SK-N-SH (cell line): Measurements from ENCODE around the gene GPER1. TPM values are rescaled to one million over a fixed set of nuclear protein-coding genes. Genes with fewer than 3 reads are reported as not detected.

Experiments
- CTCF ChIA-PET: fragments of 300-600, 350-600 bp; formaldehyde crosslinking; extraction: SDS; loops from one replicate; lab custom pipeline; 2021; lab: Yijun Ruan, JAX
- POLR2A ChIA-PET: fragments of 350-600 bp; sonication (Branson Sonifier 250); formaldehyde crosslinking; extraction: SDS; loops from one replicate; lab custom pipeline; 2020; ENCODE audit warnings: antibody characterized with exemption, inconsistent platforms; lab: Yijun Ruan, JAX
- DNase-seq: peaks from one replicate; pipeline ENCODE4 v3.0.0; 2012
- H2AFZ ChIP-seq: fragments of 200-600 bp; sonication (generic); 2 replicates; pipeline ENCODE4 v1.8.1; 2016; ENCODE audit warnings: antibody characterized with exemption, mild to moderate bottlenecking, low read depth
- H3F3A ChIP-seq: fragments of 200-600 bp; sonication (generic); replicated peaks from 2 replicates; pipeline ENCODE3; 2016; ENCODE audit warnings: antibody characterized with exemption, mild to moderate bottlenecking; ENCODE audit not compliant: insufficient read depth
- H3K27ac ChIP-seq, 2 experiments: fragments of 200-500 bp in 1 of 2; fragments of 200-600 bp in 1 of 2; sonication (Bioruptor generic) in 1 of 2; sonication (generic), shearing (Covaris generic) in 1 of 2; 2 replicates each; pipeline versions ENCODE4 v1.5.1 to v1.6.1; 2014 to 2016; ENCODE audit warnings: low read depth in 2 of 2, inconsistent platforms in 1 of 2, low read length in 1 of 2, mild to moderate bottlenecking in 1 of 2, mixed read lengths in 1 of 2
- H3K27me3 ChIP-seq: fragments of 200-600 bp; sonication (generic), shearing (Covaris generic); 2 replicates; pipeline ENCODE4 v1.6.1; 2016; ENCODE audit warnings: mixed run types; ENCODE audit not compliant: insufficient read depth
- H3K36me3 ChIP-seq, 2 experiments: fragments of 200-500 bp in 1 of 2; fragments of 200-600 bp in 1 of 2; sonication (Bioruptor generic) in 1 of 2; sonication (generic) in 1 of 2; replicated peaks in 1 of 2; 2 replicates each; pipeline versions ENCODE3 to v1.5.1; 2014 to 2016; ENCODE audit warnings: low read length in 1 of 2, mild to moderate bottlenecking in 1 of 2; ENCODE audit not compliant: insufficient read depth in 2 of 2, control insufficient read depth in 1 of 2
- H3K4me1 ChIP-seq, 2 experiments: fragments of 200-500 bp in 1 of 2; fragments of 200-600 bp in 1 of 2; sonication (Bioruptor generic) in 1 of 2; sonication (generic), shearing (Covaris generic) in 1 of 2; 2 replicates each; pipeline versions ENCODE4 v1.5.1 to v1.6.1; 2014 to 2016; ENCODE audit warnings: low read depth in 1 of 2, low read length in 1 of 2, mixed run types in 1 of 2; ENCODE audit not compliant: insufficient read depth in 2 of 2, control insufficient read depth in 1 of 2
- H3K4me2 ChIP-seq: fragments of 200-600 bp; sonication (generic), shearing (Covaris generic); 2 replicates; pipeline ENCODE4 v1.6.1; 2017; ENCODE audit warnings: mixed run types
- H3K4me3 ChIP-seq, 2 experiments: fragments of 200-500 bp in 1 of 2; fragments of 200-600 bp in 1 of 2; sonication (Bioruptor generic) in 1 of 2; sonication (generic), shearing (Covaris generic) in 1 of 2; 2 replicates each; pipeline versions ENCODE4 v1.5.1 to v1.8.1; 2014 to 2016; ENCODE audit warnings: low read depth in 2 of 2, inconsistent platforms in 1 of 2, low read length in 1 of 2, mild to moderate bottlenecking in 1 of 2, mixed read lengths in 1 of 2, moderate library complexity in 1 of 2
- H3K79me2 ChIP-seq: fragments of 200-600 bp; sonication (generic); 2 replicates; pipeline ENCODE4 v1.8.1; 2017; ENCODE audit warnings: mild to moderate bottlenecking; ENCODE audit not compliant: insufficient read depth
- H3K9ac ChIP-seq: fragments of 200-600 bp; sonication (generic); 2 replicates; pipeline ENCODE4 v1.6.1; 2017; ENCODE audit warnings: mixed run types
- H3K9me2 ChIP-seq: fragments of 200-600 bp; sonication (generic); 2 replicates; pipeline ENCODE4 v1.6.1; 2017; ENCODE audit warnings: mixed run types
- H3K9me3 ChIP-seq: fragments of 200-600 bp; sonication (generic); 2 replicates; pipeline ENCODE4 v1.6.1; 2017; ENCODE audit warnings: mixed run types, mild to moderate bottlenecking, moderate library complexity
- H4K20me1 ChIP-seq: fragments of 200-600 bp; sonication (generic); 2 replicates; pipeline ENCODE4 v1.6.1; 2017; ENCODE audit warnings: mild to moderate bottlenecking, mixed run types; ENCODE audit not compliant: insufficient read depth
- CHD2 ChIP-seq: fragments of 150-350 bp; IDR thresholded peaks from 2 replicates; pipeline ENCODE4 v1.6.1; 2018; ENCODE audit warnings: low read length; ENCODE audit not compliant: partially characterized antibody
- MXI1 ChIP-seq: IDR thresholded peaks from 2 replicates; pipeline ENCODE4 v1.6.1; 2012; ENCODE audit warnings: mild to moderate bottlenecking, low read depth, low read length, improper control_type of control experiment
- RAD21 ChIP-seq: IDR thresholded peaks from 2 replicates; pipeline ENCODE4 v1.6.1; 2012; ENCODE audit warnings: mild to moderate bottlenecking, low read length
- RFX5 ChIP-seq: IDR thresholded peaks from 2 replicates; pipeline ENCODE4 v1.6.1; 2012; ENCODE audit warnings: mild to moderate bottlenecking, improper control_type of control experiment, low read length
- RXRA ChIP-seq: IDR thresholded peaks from 2 replicates; pipeline ENCODE4 v1.4.0; 2012; ENCODE audit warnings: low read depth, mild to moderate bottlenecking, borderline replicate concordance
- SIN3A ChIP-seq: IDR thresholded peaks from 2 replicates; pipeline ENCODE4 v1.6.1; 2012; ENCODE audit warnings: low read depth, mild to moderate bottlenecking, low read length, moderate library complexity, borderline replicate concordance
- SMC3 ChIP-seq: IDR thresholded peaks from 2 replicates; pipeline ENCODE4 v1.6.1; 2012; ENCODE audit warnings: low read depth, low read length, improper control_type of control experiment
- TAF1 ChIP-seq: IDR thresholded peaks from 2 replicates; pipeline ENCODE4 v1.6.1; 2012; ENCODE audit warnings: low read depth, mild to moderate bottlenecking, low read length, moderate library complexity, borderline replicate concordance
- TCF12 ChIP-seq: IDR thresholded peaks from 2 replicates; pipeline ENCODE4 v1.4.0; 2012
- YY1 ChIP-seq: IDR thresholded peaks from 2 replicates; pipeline ENCODE4 v1.4.0; 2012; ENCODE audit warnings: low read depth, mild to moderate bottlenecking
- WGBS: methylation state at CpG from one replicate; pipeline ENCODE4 v1.1.6; 2017; ENCODE audit warnings: low lambda C conversion rate; 5-methylcytosine and 5-hydroxymethylcytosine counted together
- polyA plus RNA-seq, 3 experiments: library from polyadenylated mRNA; depleted of rRNA; stranded (reverse); fragments of >200 nt; gene quantifications; 2 replicates each; pipeline ENCODE4 v1.2.3, GENCODE V29; 2012
- TF ChIP-seq, protein P1 (sequence below): fragments of 200-600 bp; sonication (generic); IDR thresholded peaks from 2 replicates; pipeline ENCODE4 v1.6.1; 2017; ENCODE audit warnings: antibody characterized with exemption, mild to moderate bottlenecking, moderate library complexity
- TF ChIP-seq, protein P2 (sequence below): IDR thresholded peaks from 2 replicates; pipeline ENCODE4 v1.4.0; 2012; ENCODE audit warnings: low read depth
- TF ChIP-seq, protein P3 (sequence below): fragments of 150-350 bp; IDR thresholded peaks from 2 replicates; pipeline ENCODE4 v1.6.1; 2016; ENCODE audit warnings: mild to moderate bottlenecking, low read depth, low read length
- TF ChIP-seq, protein P4 (sequence below): IDR thresholded peaks from 2 replicates; pipeline ENCODE4 v1.6.1; 2012; ENCODE audit warnings: mild to moderate bottlenecking, low read depth, low read length, moderate library complexity

GPER1 gene
- polyA plus RNA-seq, 1 of the 3 experiments (the other 2 are of a cell fraction): 6.4 TPM

DNA sequence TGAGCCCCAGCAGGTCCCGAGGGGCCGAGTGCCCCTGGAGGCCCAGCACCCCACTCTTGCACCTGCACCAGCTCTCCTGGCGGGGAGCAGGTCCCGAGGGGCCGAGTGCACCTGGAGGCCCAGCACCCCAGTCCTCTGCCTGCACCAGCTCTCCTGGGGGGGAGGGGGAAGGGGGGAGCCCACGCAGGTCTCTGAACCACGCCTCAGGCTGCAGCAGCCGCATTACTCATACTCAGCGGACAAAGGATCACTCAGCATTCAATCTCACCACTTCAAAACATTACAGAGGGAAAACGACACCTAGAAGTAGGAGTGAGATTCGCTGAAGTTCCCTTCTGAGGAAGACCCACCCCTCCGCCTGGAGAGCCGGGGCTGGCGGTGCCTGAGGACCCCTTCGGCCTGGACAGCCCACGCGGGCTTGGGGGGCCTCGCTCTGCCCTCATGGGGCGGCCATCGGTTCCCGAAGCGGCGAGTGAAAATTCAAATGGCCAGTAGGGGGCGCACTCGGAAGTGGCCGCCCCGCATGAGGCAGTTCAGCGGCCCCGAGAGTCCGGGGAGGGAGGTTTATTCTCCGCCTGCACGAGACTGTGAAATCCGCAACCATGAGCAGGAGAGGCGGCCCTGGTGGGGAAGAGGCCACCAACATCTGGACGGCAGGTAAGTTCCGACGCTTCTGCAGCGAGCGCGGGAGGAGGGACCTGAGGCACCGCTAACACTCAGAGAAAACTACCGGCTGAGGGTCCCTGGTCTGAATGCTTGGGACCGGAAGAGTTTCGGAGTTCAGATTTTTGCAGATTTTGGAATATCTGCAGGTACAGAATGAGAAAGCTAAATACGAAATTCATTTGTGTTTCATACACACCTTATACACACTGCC, 1.1 kb upstream of the GPER1 start:
- Histone ChIP-seq H4K20me1 (peaks cover 4% of the 10 kb centered on the region), H3K9ac (peak overlapping the region; percentile 59), H3K4me1 (peaks cover 25 to 44% of the 10 kb centered on the region in 2 experiments), H3K4me3 (peak overlapping the region; percentile 33 to 62), H3K4me2 (peak overlapping the region; percentile 94), H3K27me3 (no peaks in the 10 kb centered on the region), H3F3A (peaks cover 22% of the 10 kb centered on the region), H3K36me3 (peaks cover 0 to 9% of the 10 kb centered on the region in 2 experiments), H3K27ac (peak overlapping the region in 1 of 2 experiments; percentile 31; a peak in 1 of 4 replicates), H2AFZ (peak overlapping the region; percentile 51; the same call in 1 of the 2 replicates), H3K79me2 (peaks cover 24% of the 10 kb centered on the region; the same call in 1 of the 2 replicates), H3K9me3 (no peaks in the 10 kb centered on the region), H3K9me2 (no peaks in the 10 kb centered on the region)
- TF ChIP-seq CHD2 (no peak), RFX5 (no peak), TCF12 (no peak), RXRA (no peak), SIN3A (0 out of 2 replicates have a peak, but pooled peaks have one; percentile 19), MXI1 (peak; percentile 46; the same call in 1 of the 2 replicates), TAF1 (peak; percentile 22; the same call in 1 of the 2 replicates), RAD21 (peak; percentile 60), SMC3 (peak; percentile 53), YY1 (0 out of 2 replicates have a peak, but pooled peaks have one; percentile 71)
- TF ChIP-seq, protein P1, sequence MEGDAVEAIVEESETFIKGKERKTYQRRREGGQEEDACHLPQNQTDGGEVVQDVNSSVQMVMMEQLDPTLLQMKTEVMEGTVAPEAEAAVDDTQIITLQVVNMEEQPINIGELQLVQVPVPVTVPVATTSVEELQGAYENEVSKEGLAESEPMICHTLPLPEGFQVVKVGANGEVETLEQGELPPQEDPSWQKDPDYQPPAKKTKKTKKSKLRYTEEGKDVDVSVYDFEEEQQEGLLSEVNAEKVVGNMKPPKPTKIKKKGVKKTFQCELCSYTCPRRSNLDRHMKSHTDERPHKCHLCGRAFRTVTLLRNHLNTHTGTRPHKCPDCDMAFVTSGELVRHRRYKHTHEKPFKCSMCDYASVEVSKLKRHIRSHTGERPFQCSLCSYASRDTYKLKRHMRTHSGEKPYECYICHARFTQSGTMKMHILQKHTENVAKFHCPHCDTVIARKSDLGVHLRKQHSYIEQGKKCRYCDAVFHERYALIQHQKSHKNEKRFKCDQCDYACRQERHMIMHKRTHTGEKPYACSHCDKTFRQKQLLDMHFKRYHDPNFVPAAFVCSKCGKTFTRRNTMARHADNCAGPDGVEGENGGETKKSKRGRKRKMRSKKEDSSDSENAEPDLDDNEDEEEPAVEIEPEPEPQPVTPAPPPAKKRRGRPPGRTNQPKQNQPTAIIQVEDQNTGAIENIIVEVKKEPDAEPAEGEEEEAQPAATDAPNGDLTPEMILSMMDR: peak; percentile 99
- TF ChIP-seq, protein P2, sequence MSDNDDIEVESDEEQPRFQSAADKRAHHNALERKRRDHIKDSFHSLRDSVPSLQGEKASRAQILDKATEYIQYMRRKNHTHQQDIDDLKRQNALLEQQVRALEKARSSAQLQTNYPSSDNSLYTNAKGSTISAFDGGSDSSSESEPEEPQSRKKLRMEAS: peak; percentile 61
- TF ChIP-seq, protein P3, sequence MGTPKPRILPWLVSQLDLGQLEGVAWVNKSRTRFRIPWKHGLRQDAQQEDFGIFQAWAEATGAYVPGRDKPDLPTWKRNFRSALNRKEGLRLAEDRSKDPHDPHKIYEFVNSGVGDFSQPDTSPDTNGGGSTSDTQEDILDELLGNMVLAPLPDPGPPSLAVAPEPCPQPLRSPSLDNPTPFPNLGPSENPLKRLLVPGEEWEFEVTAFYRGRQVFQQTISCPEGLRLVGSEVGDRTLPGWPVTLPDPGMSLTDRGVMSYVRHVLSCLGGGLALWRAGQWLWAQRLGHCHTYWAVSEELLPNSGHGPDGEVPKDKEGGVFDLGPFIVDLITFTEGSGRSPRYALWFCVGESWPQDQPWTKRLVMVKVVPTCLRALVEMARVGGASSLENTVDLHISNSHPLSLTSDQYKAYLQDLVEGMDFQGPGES: no peak
- TF ChIP-seq, protein P4, sequence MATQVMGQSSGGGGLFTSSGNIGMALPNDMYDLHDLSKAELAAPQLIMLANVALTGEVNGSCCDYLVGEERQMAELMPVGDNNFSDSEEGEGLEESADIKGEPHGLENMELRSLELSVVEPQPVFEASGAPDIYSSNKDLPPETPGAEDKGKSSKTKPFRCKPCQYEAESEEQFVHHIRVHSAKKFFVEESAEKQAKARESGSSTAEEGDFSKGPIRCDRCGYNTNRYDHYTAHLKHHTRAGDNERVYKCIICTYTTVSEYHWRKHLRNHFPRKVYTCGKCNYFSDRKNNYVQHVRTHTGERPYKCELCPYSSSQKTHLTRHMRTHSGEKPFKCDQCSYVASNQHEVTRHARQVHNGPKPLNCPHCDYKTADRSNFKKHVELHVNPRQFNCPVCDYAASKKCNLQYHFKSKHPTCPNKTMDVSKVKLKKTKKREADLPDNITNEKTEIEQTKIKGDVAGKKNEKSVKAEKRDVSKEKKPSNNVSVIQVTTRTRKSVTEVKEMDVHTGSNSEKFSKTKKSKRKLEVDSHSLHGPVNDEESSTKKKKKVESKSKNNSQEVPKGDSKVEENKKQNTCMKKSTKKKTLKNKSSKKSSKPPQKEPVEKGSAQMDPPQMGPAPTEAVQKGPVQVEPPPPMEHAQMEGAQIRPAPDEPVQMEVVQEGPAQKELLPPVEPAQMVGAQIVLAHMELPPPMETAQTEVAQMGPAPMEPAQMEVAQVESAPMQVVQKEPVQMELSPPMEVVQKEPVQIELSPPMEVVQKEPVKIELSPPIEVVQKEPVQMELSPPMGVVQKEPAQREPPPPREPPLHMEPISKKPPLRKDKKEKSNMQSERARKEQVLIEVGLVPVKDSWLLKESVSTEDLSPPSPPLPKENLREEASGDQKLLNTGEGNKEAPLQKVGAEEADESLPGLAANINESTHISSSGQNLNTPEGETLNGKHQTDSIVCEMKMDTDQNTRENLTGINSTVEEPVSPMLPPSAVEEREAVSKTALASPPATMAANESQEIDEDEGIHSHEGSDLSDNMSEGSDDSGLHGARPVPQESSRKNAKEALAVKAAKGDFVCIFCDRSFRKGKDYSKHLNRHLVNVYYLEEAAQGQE: no peak
- ChIA-PET POLR2A (interaction anchor here (1.5 kb wide), 1 partner anchor 21 kb away, joined by 3 read pairs; no protein-coding TSS in a partner anchor), CTCF (interaction anchor here (0.6 to 8.0 kb wide), 55 partner anchors 9 to 424 kb away, joined by 3 to 114 read pairs (median 5); partner anchors contain the start of genes COX19 and GPR146)
- peak; percentile 94 for DNase-seq
- 22% methylated on average over 42 of the region's 45 CpGs for WGBS
